Central memory CD4-positive, alpha-beta T cell (primary cell): ENCODE measurements around the gene ADGRG3.

Experiments used
- DNase-seq: peaks from one replicate; pipeline ENCODE4 v3.0.0; 2022

ADGRG3 gene

GRCh38 chr16:57682809-57683635 lies 14.9 kb downstream of the ADGRG3 start:
- DNase-seq: no peak

DNA sequence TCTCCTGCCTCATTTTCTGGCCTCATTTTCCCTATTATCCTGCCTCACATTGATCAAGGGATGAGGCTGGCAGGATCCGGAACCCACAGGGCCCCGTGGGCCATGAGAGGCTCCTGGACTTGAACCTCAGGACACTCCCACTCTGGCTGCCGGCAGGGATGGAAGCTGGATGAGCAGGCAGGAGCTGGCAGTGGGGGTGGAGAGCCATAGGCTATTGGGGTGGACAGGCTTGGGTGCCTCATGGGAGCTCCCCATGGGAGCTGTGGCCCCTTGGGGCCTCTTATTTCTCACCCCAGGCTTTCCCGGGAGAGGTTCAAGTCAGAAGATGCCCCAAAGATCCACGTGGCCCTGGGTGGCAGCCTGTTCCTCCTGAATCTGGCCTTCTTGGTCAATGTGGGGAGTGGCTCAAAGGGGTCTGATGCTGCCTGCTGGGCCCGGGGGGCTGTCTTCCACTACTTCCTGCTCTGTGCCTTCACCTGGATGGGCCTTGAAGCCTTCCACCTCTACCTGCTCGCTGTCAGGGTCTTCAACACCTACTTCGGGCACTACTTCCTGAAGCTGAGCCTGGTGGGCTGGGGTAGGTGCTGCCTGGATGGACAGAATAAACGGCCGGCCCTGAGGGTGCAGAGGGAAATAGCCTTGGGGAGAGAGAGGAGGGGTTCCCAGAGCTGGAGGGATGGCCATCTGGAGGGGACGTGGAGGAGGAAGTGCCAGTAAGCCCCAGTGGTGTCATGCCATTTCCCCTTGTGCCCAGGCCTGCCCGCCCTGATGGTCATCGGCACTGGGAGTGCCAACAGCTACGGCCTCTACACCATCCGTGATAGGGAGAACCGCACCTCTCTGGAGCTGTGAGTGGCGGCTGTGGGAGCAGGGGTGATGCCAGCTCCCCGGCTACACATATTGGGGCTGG lies 15.8 kb downstream of the ADGRG3 start:
- no peak for DNase-seq

- DNase-seq: no peak
These were observed 16.7 kb downstream of the ADGRG3 start for GRCh38 chr16:57684626-57685358.

DNA sequence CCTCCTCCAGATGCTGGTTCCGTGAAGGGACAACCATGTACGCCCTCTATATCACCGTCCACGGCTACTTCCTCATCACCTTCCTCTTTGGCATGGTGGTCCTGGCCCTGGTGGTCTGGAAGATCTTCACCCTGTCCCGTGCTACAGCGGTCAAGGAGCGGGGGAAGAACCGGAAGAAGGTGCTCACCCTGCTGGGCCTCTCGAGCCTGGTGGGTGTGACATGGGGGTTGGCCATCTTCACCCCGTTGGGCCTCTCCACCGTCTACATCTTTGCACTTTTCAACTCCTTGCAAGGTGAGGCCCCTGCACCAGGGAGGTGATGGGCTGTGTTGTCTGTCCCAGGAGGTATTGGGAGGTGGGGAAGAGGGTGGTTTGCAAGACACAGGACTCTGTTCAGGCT lies 17.5 kb downstream of the ADGRG3 start:
- DNase-seq: no peak

GRCh38 chr16:57686577-57686976 lies 18.5 kb downstream of the ADGRG3 start:
- no peak for DNase-seq

DNA sequence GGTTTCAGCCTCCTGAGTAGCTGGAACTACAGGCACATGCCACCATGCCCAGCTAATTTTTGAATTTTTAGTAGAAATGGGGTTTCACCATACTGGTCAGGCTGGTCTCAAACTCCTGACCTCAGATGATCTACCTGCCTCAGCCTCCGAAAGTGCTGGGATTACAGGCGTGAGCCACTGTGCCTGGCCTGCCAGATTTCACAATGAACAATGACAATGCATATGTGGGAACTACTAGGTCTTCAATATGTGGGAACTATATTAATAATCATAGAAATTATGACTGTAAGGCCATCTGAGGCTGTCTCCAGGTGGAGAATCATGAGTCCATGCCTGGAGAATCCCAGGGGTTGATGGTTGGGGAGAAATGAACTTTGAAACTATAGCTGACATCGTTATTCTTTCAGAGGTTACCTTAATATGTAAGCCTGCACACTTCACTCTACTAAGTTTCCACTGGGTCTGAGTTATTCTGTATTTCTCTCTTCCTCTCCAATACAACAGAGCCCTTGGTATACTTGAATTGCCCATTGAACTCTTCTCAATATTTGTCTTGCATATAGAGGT lies 19.3 kb downstream of the ADGRG3 start:
- no peak for DNase-seq

- DNase-seq: no peak
These were observed 20.4 kb downstream of the ADGRG3 start for GRCh38 chr16:57688487-57688986.

DNA sequence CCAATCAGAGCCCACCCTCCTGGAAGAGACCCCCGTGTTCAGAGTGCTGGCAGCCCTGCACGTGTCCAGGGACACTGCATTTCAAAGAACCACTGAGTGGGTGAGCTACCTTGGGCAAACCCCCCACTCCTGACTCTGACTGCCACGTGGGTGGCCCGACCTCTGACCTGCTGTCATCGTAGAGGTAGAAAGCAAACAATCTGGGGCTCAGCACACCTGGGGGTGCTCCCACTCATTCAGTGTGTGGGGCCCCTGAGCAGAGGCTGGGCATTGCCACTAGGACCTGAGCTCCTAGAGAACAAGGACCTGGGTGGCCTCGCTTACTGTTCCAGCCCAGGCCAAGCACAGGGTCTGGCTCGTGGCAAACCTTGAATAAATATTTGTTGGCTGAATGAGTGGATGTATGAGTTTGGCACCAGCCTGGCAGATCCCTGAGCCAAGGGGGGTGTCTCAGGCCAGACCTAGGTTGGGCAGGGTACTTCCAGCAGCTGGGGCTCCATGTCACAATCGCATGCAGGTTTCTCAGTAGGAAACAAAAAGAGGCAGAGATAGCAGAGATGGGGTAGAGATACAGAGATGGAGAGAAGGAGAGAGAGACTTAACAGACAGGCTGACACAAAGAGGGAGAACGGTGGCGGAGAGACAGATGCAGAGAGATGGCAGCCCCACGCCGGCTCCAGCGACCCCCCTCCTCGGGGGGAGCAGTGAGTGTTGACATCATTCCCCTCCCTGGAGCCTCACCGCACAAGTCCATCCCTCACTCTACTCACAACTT lies 21.1 kb downstream of the ADGRG3 start:
- DNase-seq: no peak

- DNase-seq: peak; percentile 34
These were observed 21.9 kb downstream of the ADGRG3 start for GRCh38 chr16:57689762-57690558.

GRCh38 chr16:57690782-57691471 lies 22.8 kb downstream of the ADGRG3 start:
- no peak for DNase-seq

- DNase-seq: no peak
These were observed 24.5 kb downstream of the ADGRG3 start for GRCh38 chr16:57692636-57693035.

- no peak for DNase-seq
These were observed 25.4 kb downstream of the ADGRG3 start for GRCh38 chr16:57693550-57693949.

DNA sequence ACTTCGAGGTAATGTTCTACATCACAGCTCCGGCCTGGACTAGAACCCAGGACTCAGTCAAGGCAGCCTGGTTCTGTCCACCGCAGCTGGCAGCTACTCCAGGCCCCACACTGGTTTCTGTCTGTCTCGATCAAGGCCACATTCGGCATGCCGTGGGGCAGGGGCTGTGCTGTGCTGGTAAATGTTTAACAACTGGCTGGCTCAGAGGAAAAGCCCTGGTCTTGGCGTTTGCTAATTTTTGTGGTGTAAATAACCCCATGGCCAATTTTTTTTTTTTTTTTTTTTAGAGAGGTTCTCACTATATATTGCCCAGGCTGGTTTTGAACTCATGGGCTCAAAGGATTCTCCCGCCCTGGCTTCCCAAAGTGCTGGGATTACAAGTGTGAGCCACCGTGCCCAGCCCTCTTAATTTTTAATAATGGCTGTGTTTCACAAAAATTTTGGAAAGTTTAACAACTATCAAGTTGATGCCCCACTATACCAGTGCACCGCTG lies 26.2 kb downstream of the ADGRG3 start:
- no peak for DNase-seq

- no peak for DNase-seq
These were observed 26.9 kb downstream of the ADGRG3 start, which contains the start of gene DRC7 for GRCh38 chr16:57694725-57695679. Gene DRC7, plus strand, starts transcription at chr16:57694806. Its CDS starts 3,144 bp downstream, at chr16:57697950.

DNA sequence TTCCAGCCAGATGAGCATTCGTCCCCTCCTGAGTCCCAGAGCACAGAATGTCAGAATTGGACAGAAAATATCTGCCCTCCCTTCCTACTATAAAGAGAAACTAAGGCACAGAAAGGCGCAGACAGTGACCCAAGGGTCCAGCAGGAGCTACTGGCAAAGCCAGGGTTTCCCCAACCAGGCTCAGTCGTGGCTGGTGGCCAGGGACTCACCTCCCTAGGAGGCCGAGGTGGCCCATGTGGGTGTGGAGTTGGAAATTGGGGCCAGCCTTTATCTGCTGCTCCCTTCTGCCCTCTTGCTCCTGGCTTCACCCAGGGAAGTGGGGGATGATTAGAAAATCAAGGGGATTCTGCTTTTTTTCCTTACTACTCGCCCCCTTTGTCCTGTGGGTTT lies 27.6 kb downstream of the ADGRG3 start:
- DNase-seq: no peak

- DNase-seq: no peak
These were observed 28.1 kb downstream of the ADGRG3 start for GRCh38 chr16:57696240-57696639.

GRCh38 chr16:57697896-57698537 lies 29.9 kb downstream of the ADGRG3 start:
- DNase-seq: no peak

GRCh38 chr16:57698812-57699405 lies 30.8 kb downstream of the ADGRG3 start:
- DNase-seq: no peak
